ENCODE results near the gene CYBB. TPM values are rescaled to one million over a fixed set of nuclear protein-coding genes. Genes with fewer than 3 reads are reported as not detected.

Gene CYBB
- total and polyA plus RNA-seq, 4 donors = 3.1 to 60.4 (median 26.8) TPM

DNA sequence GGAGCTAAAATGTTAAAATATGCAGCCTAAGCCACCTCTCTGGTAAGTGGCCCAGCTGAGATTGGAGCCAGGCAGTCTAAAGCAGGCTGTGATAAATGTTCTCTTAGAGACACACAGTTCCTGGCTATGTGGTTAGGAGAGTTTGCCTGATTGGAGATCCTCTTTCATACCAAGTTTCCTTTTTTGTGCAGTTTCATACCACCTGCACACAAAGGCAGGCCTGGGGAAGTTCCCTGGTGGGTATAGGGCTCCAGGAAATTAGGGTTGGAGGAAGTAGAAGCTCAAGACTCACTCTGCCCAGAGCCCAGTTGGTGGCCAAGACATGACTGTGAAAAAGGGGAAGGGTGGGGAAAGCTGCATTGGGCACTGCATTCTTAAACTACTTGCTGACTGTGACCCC lies 16.9 kb downstream of the CYBB start:
- Histone ChIP-seq H3K36me3 (ENCODE audit: control insufficient read depth in 1 of 2, insufficient read depth in 2 of 2, low read length in 1 of 2) (no peaks in the 10 kb centered on the region), H3K4me3 (ENCODE audit: low read length in 2 of 2) (no peak overlapping the region), H3K9me3 (ENCODE audit: control insufficient read depth, low read length) (no peaks in the 10 kb centered on the region), H3K27me3 (ENCODE audit: control insufficient read depth in 1 of 2, insufficient read depth in 2 of 2, low read length in 1 of 2) (no peaks in the 10 kb centered on the region), H3K4me1 (ENCODE audit: control insufficient read depth in 1 of 2, insufficient read depth in 2 of 2, low read length in 2 of 2) (no peaks in the 10 kb centered on the region), H3K27ac (ENCODE audit: low read depth in 1 of 2, low read length in 2 of 2) (no peak overlapping the region)
- DNase-seq (peak in 1 of 2 donors; percentile 63), ATAC-seq (ENCODE audit: low FRiP score) (no peak)
- intact Hi-C loops (cut with DNase I) = no loop called here

DNA sequence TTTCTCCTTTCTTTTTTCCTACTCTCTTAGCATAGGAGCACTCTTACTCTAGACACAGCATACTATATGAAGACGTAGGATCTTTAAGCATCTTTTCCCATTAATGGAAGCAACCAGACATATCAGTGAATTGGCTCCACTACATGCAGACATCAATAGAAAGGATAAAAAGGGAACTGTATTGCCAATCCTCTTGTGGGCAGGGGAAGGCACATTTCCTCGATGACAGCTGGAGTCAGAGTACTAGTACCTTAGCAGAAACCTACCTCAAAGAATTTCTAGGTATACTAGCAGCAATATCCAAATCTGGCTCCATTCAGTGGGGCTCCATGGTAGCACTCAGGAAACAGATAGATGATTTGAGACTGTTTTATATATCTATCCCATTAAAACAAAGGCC lies 20.1 kb downstream of the CYBB start:
- Histone ChIP-seq H3K9me3 (ENCODE audit: control insufficient read depth, low read length) (no peaks in the 10 kb centered on the region), H3K27ac (ENCODE audit: low read depth in 1 of 2, low read length in 2 of 2) (no peak overlapping the region), H3K27me3 (ENCODE audit: control insufficient read depth in 1 of 2, insufficient read depth in 2 of 2, low read length in 1 of 2) (no peaks in the 10 kb centered on the region), H3K4me3 (ENCODE audit: low read length in 2 of 2) (no peak overlapping the region), H3K4me1 (ENCODE audit: control insufficient read depth in 1 of 2, insufficient read depth in 2 of 2, low read length in 2 of 2) (no peaks in the 10 kb centered on the region), H3K36me3 (ENCODE audit: control insufficient read depth in 1 of 2, insufficient read depth in 2 of 2, low read length in 1 of 2) (no peaks in the 10 kb centered on the region)
- WGBS, 2 donors = 63 to 97% methylated on average over 2 of the region's 2 CpGs
- intact Hi-C loops (cut with DNase I) = no loop called here
- no peak for ATAC-seq (ENCODE audit: low FRiP score)
- DNase-seq = no peak

DNA sequence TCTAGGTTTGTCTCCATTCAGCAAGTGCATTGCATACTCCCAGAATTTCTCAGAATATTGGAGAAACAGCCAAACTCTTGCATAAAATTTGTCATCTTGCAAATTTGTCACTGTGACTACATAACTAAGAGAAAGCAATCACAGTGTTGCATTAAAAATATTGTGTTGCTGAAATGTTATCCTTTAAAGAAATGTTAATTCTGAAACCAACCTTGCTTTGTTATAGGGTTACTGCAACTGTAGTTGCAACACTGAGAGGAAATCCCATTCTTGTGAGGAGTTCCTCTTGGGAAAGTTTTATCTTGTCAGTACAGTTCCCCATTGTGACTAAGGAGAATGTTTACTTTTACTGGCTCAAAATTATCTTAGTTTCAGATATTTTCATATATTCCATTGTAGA lies 20.9 kb downstream of the CYBB start:
- Histone ChIP-seq H3K4me3 (ENCODE audit: low read length in 2 of 2) (no peak overlapping the region), H3K27ac (ENCODE audit: low read depth in 1 of 2, low read length in 2 of 2) (no peak overlapping the region), H3K4me1 (ENCODE audit: control insufficient read depth in 1 of 2, insufficient read depth in 2 of 2, low read length in 2 of 2) (no peaks in the 10 kb centered on the region), H3K36me3 (ENCODE audit: control insufficient read depth in 1 of 2, insufficient read depth in 2 of 2, low read length in 1 of 2) (no peaks in the 10 kb centered on the region), H3K27me3 (ENCODE audit: control insufficient read depth in 1 of 2, insufficient read depth in 2 of 2, low read length in 1 of 2) (no peaks in the 10 kb centered on the region), H3K9me3 (ENCODE audit: control insufficient read depth, low read length) (no peaks in the 10 kb centered on the region)
- DNase-seq (no peak), ATAC-seq (ENCODE audit: low FRiP score) (no peak)
- intact Hi-C loops (cut with DNase I) = no loop called here

DNA sequence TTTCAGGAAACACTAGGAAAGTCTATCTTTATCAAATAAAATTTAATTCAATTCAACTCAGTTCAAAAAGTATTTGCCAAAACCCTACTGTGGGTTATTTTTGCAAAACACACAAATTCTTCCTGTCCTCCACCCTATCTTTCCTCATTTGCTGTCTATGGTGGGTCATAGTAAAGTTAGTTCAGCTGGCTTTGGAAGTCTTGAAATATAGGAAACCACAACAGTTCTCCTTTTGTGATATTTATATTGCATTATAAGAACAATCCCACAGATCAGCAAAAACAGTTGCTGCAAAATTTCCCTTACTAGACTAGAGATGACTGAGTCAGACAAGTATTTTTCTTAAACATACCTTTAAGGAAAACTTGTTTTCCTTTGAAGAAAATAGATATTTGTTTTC lies 22.2 kb downstream of the CYBB start:
- Histone ChIP-seq H3K36me3 (ENCODE audit: control insufficient read depth in 1 of 2, insufficient read depth in 2 of 2, low read length in 1 of 2) (no peaks in the 10 kb centered on the region), H3K9me3 (ENCODE audit: control insufficient read depth, low read length) (no peaks in the 10 kb centered on the region), H3K27me3 (ENCODE audit: control insufficient read depth in 1 of 2, insufficient read depth in 2 of 2, low read length in 1 of 2) (no peaks in the 10 kb centered on the region), H3K27ac (ENCODE audit: low read depth in 1 of 2, low read length in 2 of 2) (no peak overlapping the region), H3K4me1 (ENCODE audit: control insufficient read depth in 1 of 2, insufficient read depth in 2 of 2, low read length in 2 of 2) (no peaks in the 10 kb centered on the region), H3K4me3 (ENCODE audit: low read length in 2 of 2) (no peak overlapping the region)
- intact Hi-C loops (cut with DNase I) = no loop called here
- no peak for DNase-seq
- no peak for ATAC-seq (ENCODE audit: low FRiP score)

DNA sequence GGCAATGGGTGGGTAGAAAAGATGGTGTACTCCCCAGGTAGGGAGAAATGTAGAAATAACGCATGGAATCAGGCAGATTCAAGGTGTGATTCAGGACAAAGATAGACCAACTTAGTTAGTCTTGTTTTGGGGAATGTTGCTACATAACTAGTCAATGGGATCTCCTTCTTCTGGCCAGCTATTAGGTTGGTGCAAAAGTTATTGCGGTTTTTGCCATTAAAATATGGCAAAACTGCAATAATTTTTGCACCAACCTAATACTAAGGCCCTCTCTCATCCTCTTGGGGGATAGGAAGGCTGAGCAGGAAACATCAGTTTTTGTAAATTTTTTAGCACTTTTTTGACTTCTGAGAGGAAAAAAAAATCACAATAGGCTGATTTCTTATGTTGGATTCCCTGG lies 23.2 kb downstream of the CYBB start:
- WGBS, 2 donors = 41 to 93% methylated on average over 2 of the region's 2 CpGs
- Histone ChIP-seq H3K27me3 (ENCODE audit: control insufficient read depth in 1 of 2, insufficient read depth in 2 of 2, low read length in 1 of 2) (no peaks in the 10 kb centered on the region), H3K27ac (ENCODE audit: low read depth in 1 of 2, low read length in 2 of 2) (no peak overlapping the region), H3K9me3 (ENCODE audit: control insufficient read depth, low read length) (no peaks in the 10 kb centered on the region), H3K36me3 (ENCODE audit: control insufficient read depth in 1 of 2, insufficient read depth in 2 of 2, low read length in 1 of 2) (no peaks in the 10 kb centered on the region), H3K4me3 (ENCODE audit: low read length in 2 of 2) (no peak overlapping the region), H3K4me1 (ENCODE audit: control insufficient read depth in 1 of 2, insufficient read depth in 2 of 2, low read length in 2 of 2) (no peaks in the 10 kb centered on the region)
- DNase-seq (no peak), ATAC-seq (ENCODE audit: low FRiP score) (no peak)
- intact Hi-C loops (cut with DNase I) = no loop called here

DNA sequence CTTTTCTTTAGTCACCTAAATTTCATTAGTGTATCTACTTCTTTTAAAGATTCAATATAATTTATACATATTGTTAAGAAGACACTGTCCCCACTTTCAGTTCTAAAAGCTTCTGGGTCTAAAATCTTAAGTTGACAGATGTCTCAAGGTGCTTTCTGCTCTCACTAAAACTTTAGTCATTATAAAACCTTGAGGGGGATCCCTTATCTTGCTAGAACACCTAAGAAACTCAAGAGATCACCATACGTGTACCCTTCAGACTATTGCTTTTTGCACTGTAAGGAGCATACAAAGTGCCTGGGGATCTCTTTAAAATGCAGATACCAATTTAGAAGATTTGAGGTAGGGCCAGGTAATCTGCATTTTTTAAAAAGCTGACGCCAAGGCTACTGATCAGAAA lies 30.1 kb downstream of the CYBB start:
- intact Hi-C loops (cut with DNase I) = no loop called here
- no peak for DNase-seq
- Histone ChIP-seq H3K27ac (ENCODE audit: low read depth in 1 of 2, low read length in 2 of 2) (no peak overlapping the region), H3K27me3 (ENCODE audit: control insufficient read depth in 1 of 2, insufficient read depth in 2 of 2, low read length in 1 of 2) (no peaks in the 10 kb centered on the region), H3K4me3 (ENCODE audit: low read length in 2 of 2) (no peak overlapping the region), H3K36me3 (ENCODE audit: control insufficient read depth in 1 of 2, insufficient read depth in 2 of 2, low read length in 1 of 2) (no peaks in the 10 kb centered on the region), H3K9me3 (ENCODE audit: control insufficient read depth, low read length) (no peaks in the 10 kb centered on the region), H3K4me1 (ENCODE audit: control insufficient read depth in 1 of 2, insufficient read depth in 2 of 2, low read length in 2 of 2) (no peaks in the 10 kb centered on the region)
- no peak for ATAC-seq (ENCODE audit: low FRiP score)
- 61 to 93% methylated on average over 2 of the region's 2 CpGs for WGBS, 2 donors

DNA sequence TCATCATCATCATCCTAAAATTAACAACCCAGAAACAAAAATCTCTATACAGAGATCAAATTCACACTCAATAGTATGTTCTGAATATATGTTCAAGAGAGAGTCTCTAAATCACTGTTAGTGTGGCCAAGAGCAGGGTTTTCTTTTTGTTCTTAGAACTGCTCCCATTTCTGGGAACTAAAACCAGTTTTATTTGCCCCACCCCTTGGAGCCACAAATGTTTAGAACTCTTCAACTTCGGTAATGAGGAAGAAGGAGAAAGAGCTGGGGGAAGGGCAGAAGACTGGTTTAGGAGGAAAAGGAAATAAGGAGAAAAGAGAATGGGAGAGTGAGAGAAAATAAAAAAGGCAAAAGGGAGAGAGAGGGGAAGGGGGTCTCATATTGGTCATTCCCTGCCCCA lies 32.3 kb downstream of the CYBB start:
- Histone ChIP-seq H3K36me3 (ENCODE audit: control insufficient read depth in 1 of 2, insufficient read depth in 2 of 2, low read length in 1 of 2) (no peaks in the 10 kb centered on the region), H3K27ac (ENCODE audit: low read depth in 1 of 2, low read length in 2 of 2) (no peak overlapping the region), H3K27me3 (ENCODE audit: control insufficient read depth in 1 of 2, insufficient read depth in 2 of 2, low read length in 1 of 2) (no peaks in the 10 kb centered on the region), H3K4me1 (ENCODE audit: control insufficient read depth in 1 of 2, insufficient read depth in 2 of 2, low read length in 2 of 2) (no peaks in the 10 kb centered on the region), H3K9me3 (ENCODE audit: control insufficient read depth, low read length) (no peaks in the 10 kb centered on the region), H3K4me3 (ENCODE audit: low read length in 2 of 2) (no peak overlapping the region)
- no peak for DNase-seq
- intact Hi-C loops (cut with DNase I) = no loop called here
- no peak for ATAC-seq (ENCODE audit: low FRiP score)
- WGBS, 2 donors = 30 to 38% methylated on average over 1 of the region's 1 CpG

DNA sequence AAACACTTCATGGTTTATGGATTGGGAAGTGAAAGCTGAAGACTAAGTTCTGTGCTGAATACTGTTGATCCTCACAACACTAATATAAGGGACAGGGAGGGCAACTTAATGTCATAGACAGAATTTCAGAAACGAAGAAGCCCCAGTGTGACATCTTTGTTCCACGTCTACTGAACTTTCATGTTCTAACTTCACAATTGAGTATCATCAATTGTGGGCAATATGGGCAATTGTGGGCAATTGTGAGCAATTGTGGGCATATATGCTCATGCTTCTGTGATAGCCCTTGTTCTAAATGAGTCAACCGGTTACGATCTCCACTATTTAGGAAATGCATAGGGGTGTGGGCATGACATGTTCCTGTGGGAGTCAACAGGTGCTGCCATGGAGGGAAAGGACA lies 33.7 kb downstream of the CYBB start:
- no peak overlapping the region for H3K27ac ChIP-seq (ENCODE audit: low read depth in 1 of 2, low read length in 2 of 2)
- 77 to 93% methylated on average over 4 of the region's 4 CpGs for WGBS, 2 donors
- DNase-seq (no peak), ATAC-seq (ENCODE audit: low FRiP score) (no peak)
- H3K36me3 ChIP-seq (ENCODE audit: control insufficient read depth in 1 of 2, insufficient read depth in 2 of 2, low read length in 1 of 2) = no peaks in the 10 kb centered on the region
- no peaks in the 10 kb centered on the region for H3K4me1 ChIP-seq (ENCODE audit: control insufficient read depth in 1 of 2, insufficient read depth in 2 of 2, low read length in 2 of 2)
- H3K9me3 ChIP-seq (ENCODE audit: control insufficient read depth, low read length) = no peaks in the 10 kb centered on the region
- H3K4me3 ChIP-seq (ENCODE audit: low read length in 2 of 2) = no peak overlapping the region
- intact Hi-C loops (cut with DNase I) = no loop called here
- no peaks in the 10 kb centered on the region for H3K27me3 ChIP-seq (ENCODE audit: control insufficient read depth in 1 of 2, insufficient read depth in 2 of 2, low read length in 1 of 2)

DNA sequence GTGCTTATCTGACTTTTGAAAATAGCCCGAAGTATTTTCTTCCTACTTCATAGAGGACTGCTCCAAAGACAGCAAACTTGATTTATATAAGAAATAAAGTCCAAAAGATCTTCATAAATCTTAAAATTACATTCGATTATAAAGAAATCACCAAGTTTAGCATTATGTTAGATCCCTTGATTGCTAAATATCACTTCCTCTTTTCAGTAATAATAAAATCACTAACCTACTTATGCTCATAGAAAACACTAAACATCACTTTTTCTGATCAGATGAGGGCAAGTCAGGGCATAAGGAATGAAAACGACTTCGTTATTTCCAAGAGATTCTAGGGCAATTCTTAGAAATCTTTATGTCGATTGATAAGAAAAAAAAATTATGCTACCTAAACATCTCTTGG lies 35.5 kb downstream of the CYBB start:
- ATAC-seq (ENCODE audit: low FRiP score) (no peak), DNase-seq (no peak)
- 5 to 30% methylated on average over 5 of the region's 5 CpGs for WGBS, 2 donors
- Histone ChIP-seq H3K36me3 (ENCODE audit: control insufficient read depth in 1 of 2, insufficient read depth in 2 of 2, low read length in 1 of 2) (no peaks in the 10 kb centered on the region), H3K27ac (ENCODE audit: low read depth in 1 of 2, low read length in 2 of 2) (no peak overlapping the region), H3K27me3 (ENCODE audit: control insufficient read depth in 1 of 2, insufficient read depth in 2 of 2, low read length in 1 of 2) (no peaks in the 10 kb centered on the region), H3K9me3 (ENCODE audit: control insufficient read depth, low read length) (no peaks in the 10 kb centered on the region), H3K4me1 (ENCODE audit: control insufficient read depth in 1 of 2, insufficient read depth in 2 of 2, low read length in 2 of 2) (no peaks in the 10 kb centered on the region), H3K4me3 (ENCODE audit: low read length in 2 of 2) (no peak overlapping the region)
- intact Hi-C loops (cut with DNase I) = no loop called here

DNA sequence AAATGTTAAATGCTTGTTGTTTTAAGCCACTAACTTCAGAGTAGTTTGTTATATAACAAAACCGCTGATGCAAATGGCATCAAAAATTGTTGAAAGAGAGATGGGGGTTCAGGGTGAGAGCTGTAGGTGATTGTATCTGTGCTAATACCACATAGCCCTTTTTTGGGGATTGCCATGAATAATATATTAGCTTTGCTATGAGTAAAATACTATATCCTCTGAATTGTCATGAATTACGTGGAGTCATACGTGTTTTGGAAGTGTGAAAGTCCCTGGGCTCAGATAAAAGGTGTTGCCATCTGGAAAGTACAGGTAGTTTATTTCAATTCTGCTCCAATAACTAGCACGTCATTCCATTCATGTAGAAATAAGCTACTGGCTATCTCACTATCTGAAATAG lies 36.9 kb downstream of the CYBB start:
- 60 to 88% methylated on average over 4 of the region's 4 CpGs for WGBS, 2 donors
- H3K36me3 ChIP-seq (ENCODE audit: control insufficient read depth in 1 of 2, insufficient read depth in 2 of 2, low read length in 1 of 2) = no peaks in the 10 kb centered on the region
- H3K4me3 ChIP-seq (ENCODE audit: low read length in 2 of 2) = no peak overlapping the region
- no peaks in the 10 kb centered on the region for H3K27me3 ChIP-seq (ENCODE audit: control insufficient read depth in 1 of 2, insufficient read depth in 2 of 2, low read length in 1 of 2)
- ATAC-seq (ENCODE audit: low FRiP score) (no peak), DNase-seq (no peak)
- intact Hi-C loops (cut with DNase I) = no loop called here
- H3K9me3 ChIP-seq (ENCODE audit: control insufficient read depth, low read length) = no peaks in the 10 kb centered on the region
- no peak overlapping the region for H3K27ac ChIP-seq (ENCODE audit: low read depth in 1 of 2, low read length in 2 of 2)
- H3K4me1 ChIP-seq (ENCODE audit: control insufficient read depth in 1 of 2, insufficient read depth in 2 of 2, low read length in 2 of 2) = no peaks in the 10 kb centered on the region
